HEK293 (cell line): ENCODE results near the gene B4GALT5.

Experiments
- CTCF ChIA-PET: fragments of 350-600 bp; formaldehyde crosslinking; extraction: SDS; loops from one replicate; lab custom pipeline; 2021; ENCODE audit warnings: antibody characterized with exemption; lab: Yijun Ruan, JAX
- POLR2A ChIA-PET: fragments of 300-600 bp; formaldehyde crosslinking; extraction: SDS; loops from one replicate; lab custom pipeline; 2020; ENCODE audit warnings: antibody characterized with exemption, inconsistent platforms; lab: Yijun Ruan, JAX
- H3K27ac ChIP-seq: fragments of 200-500 bp; sonication (Bioruptor generic); 2 replicates; pipeline ENCODE4 v1.5.1; 2014; ENCODE audit warnings: low read depth, low read length, control low read depth, inconsistent platforms; ENCODE audit errors: extremely low read depth
- H3K36me3 ChIP-seq, 2 experiments: fragments of 200-500 bp in 1 of 2; sonication (Bioruptor generic) in 1 of 2; 1 replicate in 1 of 2; 2 replicates in 1 of 2; pipeline ENCODE4 v1.5.1; 2014 to 2017; ENCODE audit warnings: inconsistent platforms in 2 of 2, low read length in 2 of 2; ENCODE audit not compliant: control insufficient read depth in 2 of 2, insufficient read depth in 1 of 2
- H3K4me1 ChIP-seq: fragments of 200-500 bp; sonication (Bioruptor generic); 2 replicates; pipeline ENCODE4 v1.5.1; 2014; ENCODE audit warnings: mild to moderate bottlenecking, low read length, inconsistent platforms; ENCODE audit not compliant: control insufficient read depth, insufficient read depth
- H3K4me3 ChIP-seq: 2 replicates; pipeline ENCODE4 v1.5.1; 2011; ENCODE audit warnings: low read depth, mild to moderate bottlenecking, control low read depth, low read length, moderate library complexity
- H3K9me3 ChIP-seq: fragments of 200-500 bp; sonication (Bioruptor generic); 2 replicates; pipeline ENCODE4 v1.5.1; 2014; ENCODE audit warnings: low read depth, low read length, inconsistent platforms; ENCODE audit not compliant: control insufficient read depth, insufficient read depth
- EGR2 ChIP-seq: fragments of 450-650 bp; formaldehyde crosslinking; IDR thresholded peaks from 2 replicates; pipeline ENCODE4 v1.5.1; 2016; ENCODE audit warnings: low read depth, missing biosample characterization, missing genetic modification characterization
- HOXC10 ChIP-seq: sonication (generic); formaldehyde crosslinking; IDR thresholded peaks from 2 replicates; pipeline ENCODE4 v1.8.1; 2023; ENCODE audit warnings: mild to moderate bottlenecking, missing genetic modification reagents
- MEIS1 ChIP-seq: sonication (generic); formaldehyde crosslinking; IDR thresholded peaks from 2 replicates; pipeline ENCODE4 v1.8.1; 2022; ENCODE audit warnings: missing genetic modification reagents, mild to moderate bottlenecking, borderline replicate concordance
- ZFP41 ChIP-seq: fragments of 450-650 bp; formaldehyde crosslinking; IDR thresholded peaks from 2 replicates; pipeline ENCODE4 v1.5.1; 2016; ENCODE audit warnings: missing biosample characterization, missing genetic modification characterization, borderline replicate concordance
- ZFP69B ChIP-seq: fragments of 450-650 bp; formaldehyde crosslinking; IDR thresholded peaks from 2 replicates; pipeline ENCODE4 v1.5.1; 2016; ENCODE audit warnings: missing biosample characterization, missing genetic modification characterization
- ZNF133 ChIP-seq: fragments of 450-650 bp; formaldehyde crosslinking; IDR thresholded peaks from 2 replicates; pipeline ENCODE4 v1.5.1; 2016; ENCODE audit warnings: missing biosample characterization, missing genetic modification characterization
- ZNF16 ChIP-seq: fragments of 450-650 bp; formaldehyde crosslinking; IDR thresholded peaks from 2 replicates; pipeline ENCODE4 v1.5.1; 2016; ENCODE audit warnings: low read depth, missing biosample characterization, missing genetic modification characterization
- ZNF341 ChIP-seq: fragments of 450-650 bp; formaldehyde crosslinking; IDR thresholded peaks from 2 replicates; pipeline ENCODE4; 2016; ENCODE audit warnings: low read depth, missing biosample characterization, missing genetic modification characterization
- ZNF362 ChIP-seq: fragments of 450-650 bp; formaldehyde crosslinking; IDR thresholded peaks from 2 replicates; pipeline ENCODE4 v1.5.1; 2016; ENCODE audit warnings: missing biosample characterization, missing genetic modification characterization
- ZNF394 ChIP-seq: fragments of 450-650 bp; formaldehyde crosslinking; IDR thresholded peaks from 2 replicates; pipeline ENCODE4 v1.5.1; 2016; ENCODE audit warnings: missing biosample characterization, missing genetic modification characterization, mild to moderate bottlenecking, moderate library complexity, borderline replicate concordance
- ZNF501 ChIP-seq: fragments of 450-650 bp; formaldehyde crosslinking; IDR thresholded peaks from 2 replicates; pipeline ENCODE4 v1.5.1; 2016; ENCODE audit warnings: missing biosample characterization, missing genetic modification characterization
- ZNF530 ChIP-seq: fragments of 450-650 bp; formaldehyde crosslinking; IDR thresholded peaks from 2 replicates; pipeline ENCODE4 v1.5.1; 2016; ENCODE audit warnings: low read depth, missing biosample characterization, missing genetic modification characterization
- ZNF555 ChIP-seq: fragments of 450-650 bp; formaldehyde crosslinking; conservative IDR thresholded peaks from 2 replicates; pipeline ENCODE4 v1.5.1; 2017; ENCODE audit warnings: missing biosample characterization, mild to moderate bottlenecking, missing genetic modification characterization, inconsistent platforms
- ZNF596 ChIP-seq: fragments of 450-650 bp; IDR thresholded peaks from 2 replicates; pipeline ENCODE4 v1.5.0; 2018; ENCODE audit warnings: missing biosample characterization, mild to moderate bottlenecking, missing genetic modification characterization, moderate library complexity
- ZNF600 ChIP-seq: fragments of 450-650 bp; formaldehyde crosslinking; IDR thresholded peaks from 2 replicates; pipeline ENCODE4 v1.5.1; 2016; ENCODE audit warnings: missing biosample characterization, missing genetic modification characterization
- ZNF626 ChIP-seq: fragments of 450-650 bp; sonication (Bioruptor Pico); formaldehyde crosslinking; IDR thresholded peaks from 2 replicates; pipeline ENCODE4 v1.5.1; 2018; ENCODE audit warnings: missing biosample characterization, missing genetic modification characterization, inconsistent platforms
- ZNF670 ChIP-seq: fragments of 450-650 bp; formaldehyde crosslinking; IDR thresholded peaks from 2 replicates; pipeline ENCODE4 v1.5.1; 2016; ENCODE audit warnings: missing biosample characterization, missing genetic modification characterization, low read depth
- ZNF791 ChIP-seq: fragments of 450-650 bp; formaldehyde crosslinking; IDR thresholded peaks from 2 replicates; pipeline ENCODE4 v1.5.1; 2016; ENCODE audit warnings: missing biosample characterization, missing genetic modification characterization
- ZSCAN23 ChIP-seq: fragments of 450-650 bp; formaldehyde crosslinking; IDR thresholded peaks from 2 replicates; pipeline ENCODE4 v1.5.1; 2016; ENCODE audit warnings: missing biosample characterization, missing genetic modification characterization
- TF ChIP-seq, protein P1 (sequence below): fragments of 450-650 bp; formaldehyde crosslinking; IDR thresholded peaks from 2 replicates; pipeline ENCODE4 v1.5.1; 2016; ENCODE audit warnings: missing biosample characterization, missing genetic modification characterization
- TF ChIP-seq, protein P2 (sequence below): fragments of 450-650 bp; formaldehyde crosslinking; IDR thresholded peaks from 2 replicates; pipeline ENCODE4 v1.5.1; 2017; ENCODE audit warnings: missing biosample characterization, missing genetic modification characterization
- TF ChIP-seq, protein P3 (sequence below): fragments of 450-650 bp; formaldehyde crosslinking; IDR thresholded peaks from 2 replicates; pipeline ENCODE4 v1.5.1; 2016; ENCODE audit warnings: missing biosample characterization, missing genetic modification characterization

B4GALT5 gene

DNA sequence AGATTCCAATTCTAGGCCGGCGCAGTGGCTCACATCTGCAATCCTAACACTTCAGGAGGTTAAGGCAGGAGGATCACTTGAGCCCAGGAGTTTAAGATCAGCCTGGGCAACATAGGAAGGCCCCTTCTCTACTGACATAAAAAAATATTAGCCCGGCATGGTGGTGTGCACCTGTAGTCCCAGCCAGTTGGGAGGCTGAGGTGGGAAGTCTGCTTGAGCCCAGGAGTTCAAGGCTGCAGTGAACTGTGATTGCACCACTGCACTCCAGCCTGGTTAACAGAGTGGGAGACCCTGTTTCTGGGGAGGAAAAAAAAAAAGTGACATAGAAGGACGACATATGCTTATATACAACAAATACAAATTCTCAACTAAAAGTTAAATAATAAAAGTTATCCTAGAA is 30.9 kb downstream of the B4GALT5 start:
- no peaks in the 10 kb centered on the region; a peak in 1 of 3 replicates for H3K36me3 ChIP-seq
- TF ChIP-seq ZNF394 (tag by site-specific recombination) (no peak), ZNF341 (tag by site-specific recombination) (no peak), HOXC10 (CRISPR knock-in tag) (no peak), ZNF670 (tag by site-specific recombination) (no peak), ZNF530 (tag by site-specific recombination) (no peak), ZNF596 (tag by site-specific recombination) (no peak), ZNF626 (no peak), EGR2 (tag by site-specific recombination) (no peak), ZFP69B (tag by site-specific recombination) (no peak), MEIS1 (CRISPR knock-in tag) (no peak), ZNF791 (tag by site-specific recombination) (no peak), ZNF133 (no peak), ZNF501 (tag by site-specific recombination) (no peak), ZFP41 (tag by site-specific recombination) (no peak), ZNF16 (tag by site-specific recombination) (no peak), ZSCAN23 (tag by site-specific recombination) (no peak), ZNF362 (tag by site-specific recombination) (no peak)
- TF ChIP-seq, protein P1, sequence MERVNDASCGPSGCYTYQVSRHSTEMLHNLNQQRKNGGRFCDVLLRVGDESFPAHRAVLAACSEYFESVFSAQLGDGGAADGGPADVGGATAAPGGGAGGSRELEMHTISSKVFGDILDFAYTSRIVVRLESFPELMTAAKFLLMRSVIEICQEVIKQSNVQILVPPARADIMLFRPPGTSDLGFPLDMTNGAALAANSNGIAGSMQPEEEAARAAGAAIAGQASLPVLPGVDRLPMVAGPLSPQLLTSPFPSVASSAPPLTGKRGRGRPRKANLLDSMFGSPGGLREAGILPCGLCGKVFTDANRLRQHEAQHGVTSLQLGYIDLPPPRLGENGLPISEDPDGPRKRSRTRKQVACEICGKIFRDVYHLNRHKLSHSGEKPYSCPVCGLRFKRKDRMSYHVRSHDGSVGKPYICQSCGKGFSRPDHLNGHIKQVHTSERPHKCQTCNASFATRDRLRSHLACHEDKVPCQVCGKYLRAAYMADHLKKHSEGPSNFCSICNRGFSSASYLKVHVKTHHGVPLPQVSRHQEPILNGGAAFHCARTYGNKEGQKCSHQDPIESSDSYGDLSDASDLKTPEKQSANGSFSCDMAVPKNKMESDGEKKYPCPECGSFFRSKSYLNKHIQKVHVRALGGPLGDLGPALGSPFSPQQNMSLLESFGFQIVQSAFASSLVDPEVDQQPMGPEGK, result no peak
- TF ChIP-seq, protein P2, sequence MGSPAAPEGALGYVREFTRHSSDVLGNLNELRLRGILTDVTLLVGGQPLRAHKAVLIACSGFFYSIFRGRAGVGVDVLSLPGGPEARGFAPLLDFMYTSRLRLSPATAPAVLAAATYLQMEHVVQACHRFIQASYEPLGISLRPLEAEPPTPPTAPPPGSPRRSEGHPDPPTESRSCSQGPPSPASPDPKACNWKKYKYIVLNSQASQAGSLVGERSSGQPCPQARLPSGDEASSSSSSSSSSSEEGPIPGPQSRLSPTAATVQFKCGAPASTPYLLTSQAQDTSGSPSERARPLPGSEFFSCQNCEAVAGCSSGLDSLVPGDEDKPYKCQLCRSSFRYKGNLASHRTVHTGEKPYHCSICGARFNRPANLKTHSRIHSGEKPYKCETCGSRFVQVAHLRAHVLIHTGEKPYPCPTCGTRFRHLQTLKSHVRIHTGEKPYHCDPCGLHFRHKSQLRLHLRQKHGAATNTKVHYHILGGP (tag by site-specific recombination), result no peak
- TF ChIP-seq, protein P3, sequence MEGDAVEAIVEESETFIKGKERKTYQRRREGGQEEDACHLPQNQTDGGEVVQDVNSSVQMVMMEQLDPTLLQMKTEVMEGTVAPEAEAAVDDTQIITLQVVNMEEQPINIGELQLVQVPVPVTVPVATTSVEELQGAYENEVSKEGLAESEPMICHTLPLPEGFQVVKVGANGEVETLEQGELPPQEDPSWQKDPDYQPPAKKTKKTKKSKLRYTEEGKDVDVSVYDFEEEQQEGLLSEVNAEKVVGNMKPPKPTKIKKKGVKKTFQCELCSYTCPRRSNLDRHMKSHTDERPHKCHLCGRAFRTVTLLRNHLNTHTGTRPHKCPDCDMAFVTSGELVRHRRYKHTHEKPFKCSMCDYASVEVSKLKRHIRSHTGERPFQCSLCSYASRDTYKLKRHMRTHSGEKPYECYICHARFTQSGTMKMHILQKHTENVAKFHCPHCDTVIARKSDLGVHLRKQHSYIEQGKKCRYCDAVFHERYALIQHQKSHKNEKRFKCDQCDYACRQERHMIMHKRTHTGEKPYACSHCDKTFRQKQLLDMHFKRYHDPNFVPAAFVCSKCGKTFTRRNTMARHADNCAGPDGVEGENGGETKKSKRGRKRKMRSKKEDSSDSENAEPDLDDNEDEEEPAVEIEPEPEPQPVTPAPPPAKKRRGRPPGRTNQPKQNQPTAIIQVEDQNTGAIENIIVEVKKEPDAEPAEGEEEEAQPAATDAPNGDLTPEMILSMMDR (tag by site-specific recombination), result no peak
- H3K4me3 ChIP-seq, result no peak overlapping the region
- CTCF ChIA-PET, result interaction anchor here (0.7 kb wide), 1 partner anchor 103 kb away, joined by 6 read pairs; no protein-coding TSS in a partner anchor
- H3K9me3 ChIP-seq, result no peaks in the 10 kb centered on the region
- peaks cover 8% of the 10 kb centered on the region for H3K4me1 ChIP-seq
- POLR2A ChIA-PET, result no interaction called here
- H3K27ac ChIP-seq, result no peak overlapping the region

GRCh38 chr20:49682278-49682677 is 31.4 kb downstream of the B4GALT5 start:
- Histone ChIP-seq H3K36me3 (no peaks in the 10 kb centered on the region; a peak in 1 of 3 replicates), H3K9me3 (no peaks in the 10 kb centered on the region), H3K4me1 (peaks cover 8% of the 10 kb centered on the region), H3K27ac (no peak overlapping the region), H3K4me3 (no peak overlapping the region)
- ChIA-PET POLR2A (no interaction called here), CTCF (no interaction called here)
- TF ChIP-seq ZNF555 (tag by site-specific recombination), result no peak
- peak; percentile 73; the same call in 1 of the 2 replicates for TF ChIP-seq ZNF600
